D721Med (cell line): ENCODE data around the gene GRXCR2.

Experiments
- DNase-seq: peaks from one replicate; pipeline ENCODE4 v3.0.0; 2011; ENCODE audit warnings: low spot score; ENCODE audit not compliant: insufficient read length
- FAIRE-seq: peaks from 2 replicates; lab custom pipeline; 2011; peaks lifted over from hg19 to GRCh38; lab: Jason Lieb, UNC
- TF ChIP-seq, protein P1 (sequence below): IDR thresholded peaks from 2 replicates; pipeline ENCODE4 v1.5.1; 2012; ENCODE audit warnings: mild to moderate bottlenecking, control low read depth; ENCODE audit not compliant: insufficient read depth; ENCODE audit errors: missing control alignments

Gene GRXCR2

DNA sequence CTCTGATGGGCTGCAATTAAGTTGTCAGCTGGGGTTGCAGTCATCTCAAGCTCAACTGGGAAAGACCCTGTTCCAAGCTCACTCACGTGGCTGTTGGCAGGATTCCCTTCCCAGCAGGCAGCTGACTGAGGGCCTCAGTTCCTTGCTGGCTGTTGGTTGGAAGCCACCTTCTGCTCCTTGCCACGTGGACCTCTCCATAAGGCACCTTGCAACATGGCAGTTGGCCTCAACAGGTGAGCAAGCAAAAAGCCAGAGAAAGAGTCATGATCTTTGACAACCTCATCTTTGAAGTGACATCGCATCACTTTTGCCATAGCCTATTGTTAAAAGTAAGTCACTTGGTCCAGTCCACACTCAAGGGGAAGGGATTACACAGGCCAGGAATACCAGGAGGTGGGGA is 19.8 kb downstream of the GRXCR2 start:
- DNase-seq (no peak), FAIRE-seq (no peak)
- TF ChIP-seq, protein P1, sequence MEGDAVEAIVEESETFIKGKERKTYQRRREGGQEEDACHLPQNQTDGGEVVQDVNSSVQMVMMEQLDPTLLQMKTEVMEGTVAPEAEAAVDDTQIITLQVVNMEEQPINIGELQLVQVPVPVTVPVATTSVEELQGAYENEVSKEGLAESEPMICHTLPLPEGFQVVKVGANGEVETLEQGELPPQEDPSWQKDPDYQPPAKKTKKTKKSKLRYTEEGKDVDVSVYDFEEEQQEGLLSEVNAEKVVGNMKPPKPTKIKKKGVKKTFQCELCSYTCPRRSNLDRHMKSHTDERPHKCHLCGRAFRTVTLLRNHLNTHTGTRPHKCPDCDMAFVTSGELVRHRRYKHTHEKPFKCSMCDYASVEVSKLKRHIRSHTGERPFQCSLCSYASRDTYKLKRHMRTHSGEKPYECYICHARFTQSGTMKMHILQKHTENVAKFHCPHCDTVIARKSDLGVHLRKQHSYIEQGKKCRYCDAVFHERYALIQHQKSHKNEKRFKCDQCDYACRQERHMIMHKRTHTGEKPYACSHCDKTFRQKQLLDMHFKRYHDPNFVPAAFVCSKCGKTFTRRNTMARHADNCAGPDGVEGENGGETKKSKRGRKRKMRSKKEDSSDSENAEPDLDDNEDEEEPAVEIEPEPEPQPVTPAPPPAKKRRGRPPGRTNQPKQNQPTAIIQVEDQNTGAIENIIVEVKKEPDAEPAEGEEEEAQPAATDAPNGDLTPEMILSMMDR: no peak

GRCh38 chr5:145848854-145849253 is 24.0 kb downstream of the GRXCR2 start:
- no peak for DNase-seq
- TF ChIP-seq, protein P1: no peak
- FAIRE-seq: no peak

DNA sequence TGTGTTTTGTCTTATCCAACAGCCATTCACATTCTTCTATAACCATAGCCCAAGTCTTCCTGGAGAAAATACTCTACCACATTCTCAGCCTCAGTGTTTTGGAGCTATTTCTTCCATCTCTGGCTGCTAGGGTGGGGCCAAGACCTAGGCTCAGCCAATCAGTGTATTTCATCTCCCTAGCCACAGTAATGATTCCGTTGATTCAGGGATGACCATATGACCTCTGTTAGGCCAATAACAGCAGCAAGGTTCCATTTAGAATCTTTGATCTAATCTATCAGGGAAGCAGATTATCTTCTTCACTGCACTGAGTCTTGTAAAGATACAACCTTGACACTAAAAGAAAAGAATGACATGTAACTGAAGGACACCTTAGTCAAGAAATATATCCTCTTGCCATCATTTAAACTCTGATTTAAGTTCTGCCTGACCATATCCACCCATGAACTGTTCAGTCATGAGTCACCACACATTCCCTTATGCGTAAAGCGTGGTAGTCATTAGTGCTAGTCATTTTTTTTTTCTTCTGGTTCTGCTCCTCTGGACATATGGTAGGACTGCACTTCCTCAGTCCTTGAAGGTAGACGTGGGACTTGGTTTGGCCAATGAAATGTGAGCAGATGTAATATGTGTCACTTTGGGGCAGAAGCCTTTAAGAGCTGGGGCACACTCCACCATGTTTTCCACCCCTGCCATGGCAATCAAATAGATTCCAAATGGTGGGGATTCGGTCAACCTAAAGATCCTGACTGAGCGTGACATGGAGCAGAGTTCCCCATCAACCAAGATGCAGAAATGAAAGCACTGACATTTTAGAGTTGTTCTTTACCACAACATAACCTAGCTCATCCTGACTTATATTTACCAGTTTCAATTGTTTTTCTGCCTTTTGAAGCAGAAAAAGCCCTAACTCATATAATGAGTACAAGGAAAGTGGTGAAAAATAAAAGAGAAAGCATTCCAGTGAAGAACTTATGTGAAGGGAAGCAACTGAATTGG is 25.0 kb downstream of the GRXCR2 start:
- TF ChIP-seq, protein P1: no peak
- FAIRE-seq: no peak
- no peak for DNase-seq

- no peak for FAIRE-seq
- TF ChIP-seq, protein P1: no peak
- DNase-seq: no peak
Measured at GRCh38 chr5:145846081-145846480, 26.7 kb downstream of the GRXCR2 start.

DNA sequence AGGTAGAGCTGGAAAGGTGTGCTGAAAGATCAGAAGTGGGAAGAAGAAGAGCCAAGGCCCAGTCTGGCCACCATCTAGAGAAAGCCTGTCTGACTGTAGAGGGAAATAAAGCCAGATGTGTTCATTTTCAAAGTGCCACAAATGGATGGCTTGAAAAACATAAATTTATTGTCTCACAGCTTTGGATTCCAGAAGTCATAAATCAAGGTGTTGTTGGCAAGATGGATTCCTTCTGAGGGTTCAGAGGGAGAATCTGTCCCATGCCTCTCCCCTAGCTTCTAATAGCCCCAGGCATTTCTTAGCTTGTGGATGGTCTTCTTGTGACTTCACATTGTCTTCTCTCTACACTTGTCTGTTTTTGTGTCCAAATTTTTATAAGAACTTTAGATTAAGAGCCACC is 31.5 kb downstream of the GRXCR2 start:
- no peak for DNase-seq
- TF ChIP-seq, protein P1: no peak
- no peak for FAIRE-seq

- DNase-seq (no peak), FAIRE-seq (no peak)
- TF ChIP-seq, protein P1: no peak
Measured at GRCh38 chr5:145840458-145841132, 32.2 kb downstream of the GRXCR2 start.
